Measurements from ENCODE around the gene SOX8. TPM values are rescaled to one million over a fixed set of nuclear protein-coding genes. Genes with fewer than 3 reads are reported as not detected.
A peak's percentile ranks its signal among the peaks of the same experiment; 100 is the strongest.

The SOX8 gene
- total RNA-seq, 4 donors from 2014 or later = 0.10 to 0.91 (median 0.33) TPM

GRCh38 chr16:973366-973765 is 8.2 kb upstream of the SOX8 start:
- DNase-seq (no peak), ATAC-seq (no peak)
- peak overlapping the region in 2 of 4 donors; percentile 80 to 85 for H3K27ac ChIP-seq
- H3K27me3 ChIP-seq = peaks cover 23 to 29% (median 27%) of the 10 kb centered on the region in 3 donors
- no peaks in the 10 kb centered on the region for H3K36me3 ChIP-seq
- no peak overlapping the region for H3K4me3 ChIP-seq
- no peaks in the 10 kb centered on the region for H3K9me3 ChIP-seq
- TF ChIP-seq POLR2A (IDR thresholded peaks at IDR 0.05) (no peak), CTCF (IDR thresholded peaks at IDR 0.05 in 4 of 5, conservative IDR thresholded peaks at IDR 0.05 in 1 of 5) (no peak)
- in situ Hi-C loops (cut with MboI; ENCODE audit: low sequenced_read_pairs in 4 of 4) = no loop called here
- intact Hi-C loops (cut with DNase I; ENCODE audit: low total_unique reads) = no loop called here
- H3K4me1 ChIP-seq = peaks cover 16 to 28% of the 10 kb centered on the region in 2 donors

GRCh38 chr16:974001-974601 is 7.5 kb upstream of the SOX8 start:
- H3K27me3 ChIP-seq = peaks cover 30 to 34% (median 31%) of the 10 kb centered on the region in 3 donors
- peak; percentile 58 to 70 for TF ChIP-seq POLR2A (IDR thresholded peaks at IDR 0.05)
- no peak for TF ChIP-seq CTCF (IDR thresholded peaks at IDR 0.05 in 4 of 5, conservative IDR thresholded peaks at IDR 0.05 in 1 of 5)
- peak overlapping the region; percentile 68 to 85 (median 80) for H3K27ac ChIP-seq
- DNase-seq (peak; percentile 58 to 84), ATAC-seq (peak; percentile 32 to 34)
- H3K4me1 ChIP-seq = peaks cover 12 to 28% of the 10 kb centered on the region in 2 donors
- H3K36me3 ChIP-seq = no peaks in the 10 kb centered on the region
- H3K4me3 ChIP-seq = peak overlapping the region in 3 of 4 donors; percentile 2 to 36 (median 30)
- in situ Hi-C loops (cut with MboI; ENCODE audit: low sequenced_read_pairs in 4 of 4) (no loop called here), intact Hi-C loops (cut with DNase I; ENCODE audit: low total_unique reads) (loop anchor here (2.0 kb wide), 1 partner anchor 117 kb away; no protein-coding TSS in a partner anchor)
- no peaks in the 10 kb centered on the region for H3K9me3 ChIP-seq

GRCh38 chr16:974611-975261 is 6.8 kb upstream of the SOX8 start:
- ATAC-seq (peak; percentile 60 to 65), DNase-seq (peak; percentile 82 to 96)
- peaks cover 33 to 41% (median 35%) of the 10 kb centered on the region in 3 donors for H3K27me3 ChIP-seq
- H3K36me3 ChIP-seq = no peaks in the 10 kb centered on the region
- H3K4me3 ChIP-seq = peak overlapping the region in 3 of 4 donors; percentile 2 to 36 (median 30)
- intact Hi-C loops (cut with DNase I; ENCODE audit: low total_unique reads) = loop anchor here (2.0 kb wide), 1 partner anchor 116 kb away; no protein-coding TSS in a partner anchor
- H3K9me3 ChIP-seq = no peaks in the 10 kb centered on the region
- peak overlapping the region; percentile 68 to 85 (median 80) for H3K27ac ChIP-seq
- peaks cover 5 to 21% of the 10 kb centered on the region in 2 donors for H3K4me1 ChIP-seq
- in situ Hi-C loops (cut with MboI; ENCODE audit: low sequenced_read_pairs in 4 of 4) = no loop called here
- TF ChIP-seq CTCF (IDR thresholded peaks at IDR 0.05 in 4 of 5, conservative IDR thresholded peaks at IDR 0.05 in 1 of 5) = no peak
- TF ChIP-seq POLR2A (IDR thresholded peaks at IDR 0.05) = no peak

- intact Hi-C loops (cut with DNase I; ENCODE audit: low total_unique reads) (loop anchor here (2.0 kb wide), 1 partner anchor 116 kb away; no protein-coding TSS in a partner anchor), in situ Hi-C loops (cut with MboI; ENCODE audit: low sequenced_read_pairs in 4 of 4) (no loop called here)
- Histone ChIP-seq H3K27ac (peak overlapping the region; percentile 63 to 85 (median 74)), H3K27me3 (peaks cover 33 to 46% (median 41%) of the 10 kb centered on the region in 3 donors), H3K4me1 (peaks cover 4 to 17% of the 10 kb centered on the region in 2 donors), H3K36me3 (no peaks in the 10 kb centered on the region), H3K9me3 (no peaks in the 10 kb centered on the region), H3K4me3 (no peak overlapping the region)
- no peak for ATAC-seq
- no peak for DNase-seq
- no peak for TF ChIP-seq POLR2A (IDR thresholded peaks at IDR 0.05)
Measured at GRCh38 chr16:975291-975690, 6.3 kb upstream of the SOX8 start.

GRCh38 chr16:976389-976931 is 5.1 kb upstream of the SOX8 start:
- Histone ChIP-seq H3K9me3 (no peaks in the 10 kb centered on the region), H3K4me1 (peaks cover 7 to 17% of the 10 kb centered on the region in 2 donors), H3K4me3 (no peak overlapping the region), H3K36me3 (no peaks in the 10 kb centered on the region), H3K27me3 (peaks cover 33 to 50% (median 44%) of the 10 kb centered on the region in 3 donors), H3K27ac (peak overlapping the region in 3 of 4 donors; percentile 30 to 68 (median 55))
- intact Hi-C loops (cut with DNase I; ENCODE audit: low total_unique reads) = no loop called here
- ATAC-seq (no peak), DNase-seq (peak in 1 of 2 donors; percentile 34)
- in situ Hi-C loops (cut with MboI; ENCODE audit: low sequenced_read_pairs in 4 of 4) = no loop called here
- TF ChIP-seq POLR2A (IDR thresholded peaks at IDR 0.05) = no peak
- TF ChIP-seq CTCF (IDR thresholded peaks at IDR 0.05 in 4 of 5, conservative IDR thresholded peaks at IDR 0.05 in 1 of 5) = no peak

All from gastrocnemius medialis (tissue), 4 donors.